Skeletal muscle tissue (tissue), 5 donors: ENCODE data around the gene C1orf185. TPM values are rescaled to one million over a fixed set of nuclear protein-coding genes. Genes with fewer than 3 reads are reported as not detected.

Experiments used
- H3K27ac ChIP-seq: one replicate; pipeline ENCODE4 v1.7.0; 2013; ENCODE audit warnings: mild to moderate bottlenecking, low read depth, low read length, inconsistent platforms
- H3K27me3 ChIP-seq, 3 donors: one replicate each; pipeline ENCODE4 v1.7.0; 2013; ENCODE audit warnings: low read length in 3 of 3; ENCODE audit not compliant: control insufficient read depth in 3 of 3, insufficient read depth in 3 of 3
- H3K36me3 ChIP-seq, 3 donors: one replicate each; pipeline ENCODE4 v1.7.0; 2013; ENCODE audit warnings: low read length in 3 of 3; ENCODE audit not compliant: control insufficient read depth in 3 of 3, insufficient read depth in 3 of 3
- H3K4me1 ChIP-seq, 3 donors: one replicate each; pipeline ENCODE4 v1.7.0; 2013; ENCODE audit warnings: low read length in 3 of 3, mild to moderate bottlenecking in 3 of 3; ENCODE audit not compliant: control insufficient read depth in 3 of 3, insufficient read depth in 3 of 3
- H3K4me3 ChIP-seq, 3 donors: one replicate each; pipeline ENCODE4 v1.7.0; 2013; ENCODE audit warnings: low read length in 3 of 3
- H3K9ac ChIP-seq, 3 donors: one replicate each; pipeline ENCODE4 v1.7.0; 2013; ENCODE audit warnings: low read length in 3 of 3, mild to moderate bottlenecking in 3 of 3, moderate library complexity in 2 of 3, low read depth in 1 of 3
- H3K9me3 ChIP-seq, 3 donors: one replicate each; pipeline ENCODE4 v1.7.0; 2013; ENCODE audit warnings: low read length in 3 of 3; ENCODE audit not compliant: control insufficient read depth in 3 of 3
- small RNA-seq: library from RNA; depleted of rRNA; stranded (forward); fragments of <200 nt; gene quantifications from one replicate; pipeline ENCODE3, GENCODE V24; 2014
- total RNA-seq: library from RNA; depleted of rRNA; stranded (reverse); fragments of >200 nt; gene quantifications from one replicate; pipeline ENCODE4 v1.2.3, GENCODE V29; 2014
- donor health status: Osteomylitis.

C1orf185 gene
- total RNA-seq, 1 donor from 2014 or later = not detected

DNA sequence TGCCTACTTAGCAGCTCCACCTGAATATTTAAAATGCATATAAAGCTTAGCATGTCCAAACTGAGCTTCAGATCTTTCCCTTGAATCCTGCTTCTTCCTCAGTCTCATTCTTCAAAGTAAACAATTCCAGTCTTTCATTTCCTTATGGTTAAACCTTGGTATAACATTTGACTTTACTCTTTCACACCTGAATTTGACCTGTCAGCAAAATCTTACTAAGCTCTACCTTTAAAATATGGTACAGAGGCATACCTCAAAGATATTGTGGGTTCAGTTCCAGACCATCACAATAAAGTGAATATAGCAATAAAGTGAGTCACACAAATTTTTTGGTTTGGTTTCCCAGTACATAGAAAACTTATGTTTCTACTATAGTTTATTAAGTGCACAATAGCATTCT, 91.5 kb downstream of the C1orf185 start:
- Histone ChIP-seq H3K27me3 (no peaks in the 10 kb centered on the region), H3K4me1 (no peaks in the 10 kb centered on the region), H3K27ac (no peak overlapping the region), H3K9me3 (no peaks in the 10 kb centered on the region), H3K4me3 (no peak overlapping the region), H3K36me3 (no peaks in the 10 kb centered on the region), H3K9ac (no peak overlapping the region)

Small RNA genes lying within 50 kb of the gene (small RNA-seq; reads per million reads assigned to genes)
- gene MIR4421 (not detected), gene MIR6500 (not detected), gene RF00019 (not detected)

Other genes starting within 250 kb of the C1orf185 start
- gene FAF1, start 142.0 kb upstream of the C1orf185 start, total RNA-seq = 41.2 TPM
- 16.2 TPM for gene CDKN2C, start 132.0 kb upstream of the C1orf185 start, total RNA-seq
- gene RNF11, start 134.0 kb downstream of the C1orf185 start, total RNA-seq = 53.8 TPM
- gene TTC39A, start 228.3 kb downstream of the C1orf185 start, total RNA-seq = 2.1 TPM